ENCODE measurements around the gene NSRP1.

Gene NSRP1

DNA sequence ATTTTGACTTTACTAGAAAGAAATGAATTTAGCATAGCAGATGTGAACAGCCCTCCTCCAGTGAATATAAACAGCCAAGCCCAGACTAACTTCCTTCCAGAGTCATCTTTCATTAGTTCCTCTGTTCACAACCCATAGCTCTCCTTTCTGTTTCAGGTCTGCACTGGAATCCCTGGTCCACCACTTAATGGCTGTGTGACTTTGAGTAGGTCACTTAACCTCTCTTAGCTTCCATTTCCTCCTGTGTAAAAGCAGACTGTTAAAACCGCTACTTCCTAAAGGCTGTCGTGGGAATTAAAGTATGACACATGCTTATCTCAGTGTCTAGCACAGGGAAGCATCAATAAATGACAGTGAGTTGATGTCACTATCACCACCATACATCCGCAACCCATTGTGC, 111.4 kb downstream of the NSRP1 start:
- Histone ChIP-seq H3K4me1 (ENCODE audit: control insufficient read depth, insufficient read depth, low read length) (no peaks in the 10 kb centered on the region), H3K36me3 (ENCODE audit: control insufficient read depth in 2 of 2, insufficient read depth in 1 of 2, low read length in 2 of 2) (no peaks in the 10 kb centered on the region), H3K4me3 (ENCODE audit: low read depth, low read length) (no peak overlapping the region), H3K27ac (ENCODE audit: extremely low read depth, low read depth, low read length) (no peak overlapping the region), H3K9me3 (ENCODE audit: control insufficient read depth, insufficient read depth, low read depth, low read length) (no peaks in the 10 kb centered on the region)
- ChIA-PET POLR2A (no interaction called here), CTCF (interaction anchor here (0.6 to 1.3 kb wide), 2 partner anchors 113 to 224 kb away, joined by 3 to 4 read pairs; no protein-coding TSS in a partner anchor)
- TF ChIP-seq ZBTB48 (tag by site-specific recombination; IDR thresholded peaks at IDR 0.05) (no peak), GLIS2 (tag by site-specific recombination; IDR thresholded peaks at IDR 0.05) (no peak)
- TF ChIP-seq, protein P1, sequence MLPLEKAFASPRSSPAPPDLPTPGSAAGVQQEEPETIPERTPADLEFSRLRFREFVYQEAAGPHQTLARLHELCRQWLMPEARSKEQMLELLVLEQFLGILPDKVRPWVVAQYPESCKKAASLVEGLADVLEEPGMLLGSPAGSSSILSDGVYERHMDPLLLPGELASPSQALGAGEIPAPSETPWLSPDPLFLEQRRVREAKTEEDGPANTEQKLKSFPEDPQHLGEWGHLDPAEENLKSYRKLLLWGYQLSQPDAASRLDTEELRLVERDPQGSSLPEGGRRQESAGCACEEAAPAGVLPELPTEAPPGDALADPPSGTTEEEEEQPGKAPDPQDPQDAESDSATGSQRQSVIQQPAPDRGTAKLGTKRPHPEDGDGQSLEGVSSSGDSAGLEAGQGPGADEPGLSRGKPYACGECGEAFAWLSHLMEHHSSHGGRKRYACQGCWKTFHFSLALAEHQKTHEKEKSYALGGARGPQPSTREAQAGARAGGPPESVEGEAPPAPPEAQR (tag by site-specific recombination; IDR thresholded peaks at IDR 0.05): no peak

DNA sequence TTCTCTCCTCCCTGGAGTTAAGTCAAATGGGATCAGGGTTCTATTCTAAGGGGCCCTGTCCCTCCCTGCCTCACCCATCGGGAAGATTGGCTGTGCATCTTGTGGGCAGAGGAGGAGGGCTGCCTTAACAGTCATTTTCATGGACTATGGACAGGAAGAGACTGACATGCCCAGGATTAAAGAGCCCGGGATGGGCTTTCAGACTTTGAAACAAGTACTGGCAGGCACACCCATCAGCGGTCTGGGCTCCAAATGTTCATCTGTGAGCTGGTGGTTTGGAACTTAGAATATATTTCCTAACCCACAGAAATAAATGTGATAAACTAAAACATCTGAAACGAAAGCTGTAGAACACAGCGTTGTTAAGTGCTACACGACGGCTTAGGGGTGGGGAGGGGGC, 112.4 kb downstream of the NSRP1 start:
- ChIA-PET CTCF (interaction anchor here (0.8 to 1.3 kb wide), 3 partner anchors 17 to 112 kb away, joined by 3 to 4 read pairs (median 3); no protein-coding TSS in a partner anchor), POLR2A (no interaction called here)

More for the DNA sequence above, 112.4 kb downstream of the NSRP1 start:
- Histone ChIP-seq H3K4me3 (ENCODE audit: low read depth, low read length) (no peak overlapping the region), H3K9me3 (ENCODE audit: control insufficient read depth, insufficient read depth, low read depth, low read length) (no peaks in the 10 kb centered on the region), H3K36me3 (ENCODE audit: control insufficient read depth in 2 of 2, insufficient read depth in 1 of 2, low read length in 2 of 2) (no peaks in the 10 kb centered on the region), H3K4me1 (ENCODE audit: control insufficient read depth, insufficient read depth, low read length) (no peaks in the 10 kb centered on the region), H3K27ac (ENCODE audit: extremely low read depth, low read depth, low read length) (no peak overlapping the region)
- TF ChIP-seq, protein P2, sequence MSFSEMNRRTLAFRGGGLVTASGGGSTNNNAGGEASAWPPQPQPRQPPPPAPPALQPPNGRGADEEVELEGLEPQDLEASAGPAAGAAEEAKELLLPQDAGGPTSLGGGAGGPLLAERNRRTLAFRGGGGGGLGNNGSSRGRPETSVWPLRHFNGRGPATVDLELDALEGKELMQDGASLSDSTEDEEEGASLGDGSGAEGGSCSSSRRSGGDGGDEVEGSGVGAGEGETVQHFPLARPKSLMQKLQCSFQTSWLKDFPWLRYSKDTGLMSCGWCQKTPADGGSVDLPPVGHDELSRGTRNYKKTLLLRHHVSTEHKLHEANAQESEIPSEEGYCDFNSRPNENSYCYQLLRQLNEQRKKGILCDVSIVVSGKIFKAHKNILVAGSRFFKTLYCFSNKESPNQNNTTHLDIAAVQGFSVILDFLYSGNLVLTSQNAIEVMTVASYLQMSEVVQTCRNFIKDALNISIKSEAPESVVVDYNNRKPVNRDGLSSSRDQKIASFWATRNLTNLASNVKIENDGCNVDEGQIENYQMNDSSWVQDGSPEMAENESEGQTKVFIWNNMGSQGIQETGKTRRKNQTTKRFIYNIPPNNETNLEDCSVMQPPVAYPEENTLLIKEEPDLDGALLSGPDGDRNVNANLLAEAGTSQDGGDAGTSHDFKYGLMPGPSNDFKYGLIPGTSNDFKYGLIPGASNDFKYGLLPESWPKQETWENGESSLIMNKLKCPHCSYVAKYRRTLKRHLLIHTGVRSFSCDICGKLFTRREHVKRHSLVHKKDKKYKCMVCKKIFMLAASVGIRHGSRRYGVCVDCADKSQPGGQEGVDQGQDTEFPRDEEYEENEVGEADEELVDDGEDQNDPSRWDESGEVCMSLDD (tag by site-specific recombination; IDR thresholded peaks at IDR 0.05): no peak
- no peak for TF ChIP-seq ZNF560 (tag by site-specific recombination; IDR thresholded peaks at IDR 0.05; ENCODE audit: borderline replicate concordance)
- TF ChIP-seq ZFHX2 (tag by site-specific recombination; conservative IDR thresholded peaks at IDR 0.05): no peak
- TF ChIP-seq YY2 (tag by site-specific recombination; IDR thresholded peaks at IDR 0.05): no peak
- no peak for TF ChIP-seq ZBTB1 (tag by site-specific recombination; IDR thresholded peaks at IDR 0.05)
- no peak for TF ChIP-seq ZNF133 (tag by site-specific recombination; IDR thresholded peaks at IDR 0.05)
- no peak for TF ChIP-seq TCF7L2 (IDR thresholded peaks at IDR 0.05; ENCODE audit: borderline replicate concordance, low read depth, low read length)
- TF ChIP-seq, protein P3, sequence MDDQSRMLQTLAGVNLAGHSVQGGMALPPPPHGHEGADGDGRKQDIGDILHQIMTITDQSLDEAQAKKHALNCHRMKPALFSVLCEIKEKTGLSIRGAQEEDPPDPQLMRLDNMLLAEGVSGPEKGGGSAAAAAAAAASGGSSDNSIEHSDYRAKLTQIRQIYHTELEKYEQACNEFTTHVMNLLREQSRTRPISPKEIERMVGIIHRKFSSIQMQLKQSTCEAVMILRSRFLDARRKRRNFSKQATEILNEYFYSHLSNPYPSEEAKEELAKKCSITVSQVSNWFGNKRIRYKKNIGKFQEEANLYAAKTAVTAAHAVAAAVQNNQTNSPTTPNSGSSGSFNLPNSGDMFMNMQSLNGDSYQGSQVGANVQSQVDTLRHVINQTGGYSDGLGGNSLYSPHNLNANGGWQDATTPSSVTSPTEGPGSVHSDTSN (CRISPR knock-in tag; IDR thresholded peaks at IDR 0.05): no peak
- TF ChIP-seq ZNF341 (tag by site-specific recombination; IDR thresholded peaks at IDR 0.05; ENCODE audit: low read depth): no peak
- TF ChIP-seq, protein P4, sequence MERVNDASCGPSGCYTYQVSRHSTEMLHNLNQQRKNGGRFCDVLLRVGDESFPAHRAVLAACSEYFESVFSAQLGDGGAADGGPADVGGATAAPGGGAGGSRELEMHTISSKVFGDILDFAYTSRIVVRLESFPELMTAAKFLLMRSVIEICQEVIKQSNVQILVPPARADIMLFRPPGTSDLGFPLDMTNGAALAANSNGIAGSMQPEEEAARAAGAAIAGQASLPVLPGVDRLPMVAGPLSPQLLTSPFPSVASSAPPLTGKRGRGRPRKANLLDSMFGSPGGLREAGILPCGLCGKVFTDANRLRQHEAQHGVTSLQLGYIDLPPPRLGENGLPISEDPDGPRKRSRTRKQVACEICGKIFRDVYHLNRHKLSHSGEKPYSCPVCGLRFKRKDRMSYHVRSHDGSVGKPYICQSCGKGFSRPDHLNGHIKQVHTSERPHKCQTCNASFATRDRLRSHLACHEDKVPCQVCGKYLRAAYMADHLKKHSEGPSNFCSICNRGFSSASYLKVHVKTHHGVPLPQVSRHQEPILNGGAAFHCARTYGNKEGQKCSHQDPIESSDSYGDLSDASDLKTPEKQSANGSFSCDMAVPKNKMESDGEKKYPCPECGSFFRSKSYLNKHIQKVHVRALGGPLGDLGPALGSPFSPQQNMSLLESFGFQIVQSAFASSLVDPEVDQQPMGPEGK (tag by site-specific recombination; IDR thresholded peaks at IDR 0.05): no peak
- TF ChIP-seq KLF7 (tag by site-specific recombination; IDR thresholded peaks at IDR 0.05; ENCODE audit: borderline replicate concordance): no peak
- TF ChIP-seq, protein P5, sequence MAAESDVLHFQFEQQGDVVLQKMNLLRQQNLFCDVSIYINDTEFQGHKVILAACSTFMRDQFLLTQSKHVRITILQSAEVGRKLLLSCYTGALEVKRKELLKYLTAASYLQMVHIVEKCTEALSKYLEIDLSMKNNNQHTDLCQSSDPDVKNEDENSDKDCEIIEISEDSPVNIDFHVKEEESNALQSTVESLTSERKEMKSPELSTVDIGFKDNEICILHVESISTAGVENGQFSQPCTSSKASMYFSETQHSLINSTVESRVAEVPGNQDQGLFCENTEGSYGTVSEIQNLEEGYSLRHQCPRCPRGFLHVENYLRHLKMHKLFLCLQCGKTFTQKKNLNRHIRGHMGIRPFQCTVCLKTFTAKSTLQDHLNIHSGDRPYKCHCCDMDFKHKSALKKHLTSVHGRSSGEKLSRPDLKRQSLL (tag by site-specific recombination; IDR thresholded peaks at IDR 0.05): no peak
- no peak for TF ChIP-seq ZNF155 (tag by site-specific recombination; IDR thresholded peaks at IDR 0.05)
- TF ChIP-seq ZNF629 (tag by site-specific recombination; IDR thresholded peaks at IDR 0.05): no peak
- no peak for TF ChIP-seq ZNF510 (tag by site-specific recombination; IDR thresholded peaks at IDR 0.05; ENCODE audit: insufficient replicate concordance)
- TF ChIP-seq, protein P6, sequence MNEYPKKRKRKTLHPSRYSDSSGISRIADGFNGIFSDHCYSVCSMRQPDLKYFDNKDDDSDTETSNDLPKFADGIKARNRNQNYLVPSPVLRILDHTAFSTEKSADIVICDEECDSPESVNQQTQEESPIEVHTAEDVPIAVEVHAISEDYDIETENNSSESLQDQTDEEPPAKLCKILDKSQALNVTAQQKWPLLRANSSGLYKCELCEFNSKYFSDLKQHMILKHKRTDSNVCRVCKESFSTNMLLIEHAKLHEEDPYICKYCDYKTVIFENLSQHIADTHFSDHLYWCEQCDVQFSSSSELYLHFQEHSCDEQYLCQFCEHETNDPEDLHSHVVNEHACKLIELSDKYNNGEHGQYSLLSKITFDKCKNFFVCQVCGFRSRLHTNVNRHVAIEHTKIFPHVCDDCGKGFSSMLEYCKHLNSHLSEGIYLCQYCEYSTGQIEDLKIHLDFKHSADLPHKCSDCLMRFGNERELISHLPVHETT (tag by site-specific recombination; IDR thresholded peaks at IDR 0.05): no peak
- no peak for TF ChIP-seq ZNF707 (tag by site-specific recombination; IDR thresholded peaks at IDR 0.05)
- no peak for TF ChIP-seq ZNF596 (tag by site-specific recombination; IDR thresholded peaks at IDR 0.05)
